Osteocyte (in vitro differentiated cells): ENCODE results near the gene GBX2. TPM values are rescaled to one million over a fixed set of nuclear protein-coding genes. Genes with fewer than 3 reads are reported as not detected.

Source experiments
- DNase-seq: peaks from one replicate; pipeline ENCODE4 v3.0.0; 2021; ENCODE audit warnings: mixed read lengths; ENCODE audit not compliant: unreplicated experiment; ENCODE audit errors: extremely low spot score
- H3K27ac Mint-ChIP-seq: one replicate; pipeline ENCODE4 v1.8.0; 2021; ENCODE audit warnings: mild to moderate bottlenecking, mixed read lengths; ENCODE audit not compliant: unreplicated experiment
- H3K27me3 Mint-ChIP-seq: one replicate; pipeline ENCODE4 v1.8.0; 2021; ENCODE audit warnings: mixed read lengths; ENCODE audit not compliant: unreplicated experiment
- H3K36me3 Mint-ChIP-seq: one replicate; pipeline ENCODE4 v1.8.0; 2021; ENCODE audit warnings: mixed read lengths; ENCODE audit not compliant: unreplicated experiment
- H3K4me1 Mint-ChIP-seq: one replicate; pipeline ENCODE4 v1.8.0; 2021; ENCODE audit warnings: mixed read lengths; ENCODE audit not compliant: unreplicated experiment
- H3K4me3 Mint-ChIP-seq: one replicate; pipeline ENCODE4 v1.8.0; 2021; ENCODE audit warnings: mild to moderate bottlenecking, moderate library complexity, mixed read lengths; ENCODE audit not compliant: unreplicated experiment
- H3K9me3 Mint-ChIP-seq: one replicate; pipeline ENCODE4 v1.8.0; 2021; ENCODE audit warnings: mixed read lengths; ENCODE audit not compliant: unreplicated experiment
- total RNA-seq: library from RNA; stranded (reverse); gene quantifications from 2 replicates; pipeline ENCODE4 v1.2.1, GENCODE V29; 2021
- TF ChIP-seq, protein P1 (sequence below): fragments of 200-600 bp; sonication (generic); IDR thresholded peaks from 2 replicates; pipeline ENCODE4 v1.5.0; 2021; ENCODE audit warnings: antibody characterized with exemption, mild to moderate bottlenecking, moderate library complexity

The GBX2 gene
- total RNA-seq, 1 donor from 2014 or later = 56.5 TPM

DNA sequence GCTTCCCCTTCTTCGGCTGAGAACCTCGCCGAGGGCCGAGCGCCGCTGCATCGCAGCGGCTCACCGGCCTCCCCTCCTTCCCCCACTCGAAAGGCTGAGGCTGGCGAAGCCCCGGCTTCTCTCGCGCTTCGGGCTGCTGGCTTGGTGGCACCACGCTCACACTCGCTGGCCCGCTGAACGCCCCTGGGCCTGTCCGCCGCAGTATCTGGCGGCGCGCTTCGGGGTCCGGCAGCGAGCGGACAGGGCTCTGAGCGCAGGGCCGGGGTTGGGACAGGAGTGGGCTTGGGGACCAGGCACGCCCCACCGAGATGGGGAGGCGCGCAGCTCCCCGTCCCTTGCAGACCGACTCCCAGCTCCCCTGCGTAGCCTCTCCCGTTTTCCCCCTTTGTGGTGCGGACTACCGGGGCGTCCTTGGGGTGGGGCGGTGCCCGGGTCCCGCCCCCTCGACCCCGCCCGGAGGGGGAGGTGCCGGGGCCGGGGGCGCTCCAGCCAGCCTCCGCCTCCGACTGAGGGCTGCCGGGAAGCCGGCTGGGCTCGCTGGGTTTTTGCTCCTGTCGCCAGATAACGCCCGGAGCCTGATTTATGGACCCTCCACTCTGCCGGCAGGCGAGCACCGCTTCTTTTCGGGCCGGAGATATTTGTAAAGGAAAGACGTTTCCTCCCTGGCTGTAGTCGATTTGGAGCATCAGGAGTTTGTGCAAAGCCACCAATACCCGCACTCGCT lies 3.8 kb downstream of the GBX2 start:
- Mint-ChIP-seq H3K9me3 (no peaks in the 10 kb centered on the region), H3K27ac (peak overlapping the region; percentile 94), H3K36me3 (peaks cover 19% of the 10 kb centered on the region), H3K27me3 (no peaks in the 10 kb centered on the region), H3K4me3 (peak overlapping the region; percentile 88), H3K4me1 (peaks cover 44% of the 10 kb centered on the region)
- DNase-seq = peak; percentile 84
- TF ChIP-seq, protein P1, sequence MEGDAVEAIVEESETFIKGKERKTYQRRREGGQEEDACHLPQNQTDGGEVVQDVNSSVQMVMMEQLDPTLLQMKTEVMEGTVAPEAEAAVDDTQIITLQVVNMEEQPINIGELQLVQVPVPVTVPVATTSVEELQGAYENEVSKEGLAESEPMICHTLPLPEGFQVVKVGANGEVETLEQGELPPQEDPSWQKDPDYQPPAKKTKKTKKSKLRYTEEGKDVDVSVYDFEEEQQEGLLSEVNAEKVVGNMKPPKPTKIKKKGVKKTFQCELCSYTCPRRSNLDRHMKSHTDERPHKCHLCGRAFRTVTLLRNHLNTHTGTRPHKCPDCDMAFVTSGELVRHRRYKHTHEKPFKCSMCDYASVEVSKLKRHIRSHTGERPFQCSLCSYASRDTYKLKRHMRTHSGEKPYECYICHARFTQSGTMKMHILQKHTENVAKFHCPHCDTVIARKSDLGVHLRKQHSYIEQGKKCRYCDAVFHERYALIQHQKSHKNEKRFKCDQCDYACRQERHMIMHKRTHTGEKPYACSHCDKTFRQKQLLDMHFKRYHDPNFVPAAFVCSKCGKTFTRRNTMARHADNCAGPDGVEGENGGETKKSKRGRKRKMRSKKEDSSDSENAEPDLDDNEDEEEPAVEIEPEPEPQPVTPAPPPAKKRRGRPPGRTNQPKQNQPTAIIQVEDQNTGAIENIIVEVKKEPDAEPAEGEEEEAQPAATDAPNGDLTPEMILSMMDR = no peak

DNA sequence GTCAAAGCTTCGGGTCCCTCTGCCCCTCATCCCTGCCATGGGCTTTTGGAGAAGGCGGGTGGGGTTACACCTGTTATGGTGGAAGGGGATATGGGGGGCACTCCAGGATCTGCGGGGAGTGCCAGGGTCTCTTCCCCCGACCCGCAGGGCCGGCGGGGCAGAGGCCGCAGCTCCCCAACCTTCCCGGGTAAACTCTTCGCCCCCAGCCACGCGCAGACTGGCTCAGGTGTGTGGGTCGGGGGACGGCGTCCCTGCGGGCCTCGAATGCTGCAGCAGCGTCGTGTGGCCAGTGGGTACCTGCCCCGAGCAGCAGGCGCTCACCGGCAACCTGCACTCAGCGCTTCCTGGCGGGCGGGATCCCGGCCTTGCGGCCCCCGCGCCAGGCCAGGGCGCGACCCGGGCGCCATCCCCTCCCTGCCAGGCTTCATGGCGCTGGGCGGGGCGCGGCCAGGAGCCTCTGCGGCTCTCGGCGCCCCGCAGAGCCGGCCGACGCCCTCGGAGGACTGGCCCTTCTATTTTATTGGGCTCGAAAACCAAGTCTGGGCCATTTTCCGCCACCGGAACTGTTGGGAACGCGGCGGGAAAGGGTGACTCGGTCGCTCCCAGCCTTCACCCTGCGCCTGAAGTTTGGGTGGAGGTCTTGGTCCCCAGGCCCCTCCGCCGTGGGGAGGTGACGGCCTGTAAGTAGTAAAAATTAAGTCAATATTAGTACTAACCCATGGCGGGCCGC lies 4.5 kb downstream of the GBX2 start:
- Mint-ChIP-seq H3K27ac (peak overlapping the region; percentile 57), H3K36me3 (peaks cover 19% of the 10 kb centered on the region), H3K27me3 (no peaks in the 10 kb centered on the region), H3K4me3 (peak overlapping the region; percentile 88), H3K4me1 (peaks cover 38% of the 10 kb centered on the region), H3K9me3 (no peaks in the 10 kb centered on the region)
- no peak for DNase-seq
- TF ChIP-seq, protein P1 = no peak

DNA sequence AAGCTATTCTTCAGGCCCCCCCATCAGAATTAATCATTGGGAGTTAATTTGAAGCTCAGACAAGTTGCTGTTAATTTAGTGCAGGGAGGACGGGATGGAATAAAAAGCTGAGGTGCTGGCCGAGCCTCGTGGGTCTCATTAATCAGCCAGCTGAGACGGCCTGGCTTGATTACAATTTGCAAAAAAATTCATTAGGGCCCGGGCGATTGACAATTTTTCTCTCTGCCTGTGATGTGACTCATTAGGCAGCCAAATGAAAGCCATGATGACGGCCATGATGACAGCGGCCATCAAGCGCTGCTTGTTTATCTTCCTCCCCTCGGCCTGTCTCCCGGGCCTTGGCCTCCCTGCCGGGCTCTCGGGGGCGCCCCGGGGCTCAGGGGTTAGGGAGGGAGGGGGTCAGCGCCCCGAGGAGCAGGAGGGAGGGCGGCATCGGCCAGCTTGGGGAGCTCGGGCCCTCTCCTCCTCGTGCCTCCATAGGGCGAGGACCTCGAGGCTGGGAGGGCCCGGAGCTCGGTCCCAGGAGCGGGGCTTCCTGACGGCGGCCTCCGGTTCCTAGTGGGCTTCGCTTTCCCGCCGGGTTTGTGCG lies 5.2 kb downstream of the GBX2 start:
- peaks cover 38% of the 10 kb centered on the region for H3K4me1 Mint-ChIP-seq
- H3K4me3 Mint-ChIP-seq = peak overlapping the region; percentile 52
- TF ChIP-seq, protein P1 = no peak
- no peaks in the 10 kb centered on the region for H3K9me3 Mint-ChIP-seq
- peaks cover 19% of the 10 kb centered on the region for H3K36me3 Mint-ChIP-seq
- no peaks in the 10 kb centered on the region for H3K27me3 Mint-ChIP-seq
- DNase-seq = no peak
- H3K27ac Mint-ChIP-seq = peak overlapping the region; percentile 66

DNA sequence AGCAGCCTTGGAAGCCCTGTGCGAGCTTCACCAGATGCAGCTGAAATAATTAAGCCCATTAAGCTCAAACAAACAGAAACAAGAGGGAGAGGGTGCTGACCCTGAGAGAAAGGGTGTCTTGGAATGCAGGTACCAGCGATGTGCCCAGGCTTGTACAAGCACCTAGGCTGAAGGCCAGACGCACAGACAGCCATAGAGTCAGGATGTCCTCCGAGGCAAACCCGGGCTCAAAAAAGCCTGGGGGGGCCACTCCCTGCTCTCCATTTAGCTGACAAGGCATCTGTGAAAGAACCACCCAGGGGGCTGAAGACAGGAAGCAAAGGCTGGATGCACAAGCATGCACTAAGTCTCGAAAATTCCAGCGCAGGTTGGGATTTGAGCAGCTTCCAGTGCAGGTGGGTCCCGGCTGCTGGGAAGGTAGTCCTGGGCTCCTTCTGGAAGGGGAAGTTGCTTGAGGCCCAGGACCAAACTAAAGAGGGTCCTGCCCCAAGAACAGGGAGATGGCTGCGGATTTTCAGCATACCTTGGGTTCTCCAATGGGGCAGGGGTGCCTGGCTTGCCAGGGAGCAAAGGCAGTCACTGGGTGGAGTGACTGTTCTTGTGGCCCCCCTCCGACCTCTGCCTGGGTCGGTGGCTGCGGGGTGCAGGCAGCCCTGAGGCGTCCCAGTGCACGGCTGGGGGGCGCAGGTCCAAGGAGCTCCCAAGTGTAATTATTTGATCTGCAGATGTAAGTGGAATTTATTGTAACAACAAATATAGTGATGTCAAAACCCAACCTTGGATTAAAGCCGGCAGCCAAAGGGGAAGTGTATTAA lies 5.9 kb downstream of the GBX2 start:
- TF ChIP-seq, protein P1 = no peak
- Mint-ChIP-seq H3K4me3 (peak overlapping the region; percentile 52), H3K27ac (peak overlapping the region; percentile 66), H3K9me3 (no peaks in the 10 kb centered on the region), H3K36me3 (peaks cover 19% of the 10 kb centered on the region), H3K4me1 (peaks cover 38% of the 10 kb centered on the region), H3K27me3 (no peaks in the 10 kb centered on the region)
- DNase-seq = no peak
